Fibroblast of the aortic adventitia (primary cell): ENCODE data around the gene RARRES2. TPM values are rescaled to one million over a fixed set of nuclear protein-coding genes. Genes with fewer than 3 reads are reported as not detected.
"Not testable (repeated sequence)": the region's sequence is repeated elsewhere in the genome, so short reads cannot be mapped to it uniquely, and the experiment has no call there.

Experiments
- DNase-seq: peaks from one replicate; pipeline ENCODE4 v3.0.0-alpha.2; 2010; ENCODE audit warnings: low read depth
- H3K4me3 ChIP-seq: 2 replicates; pipeline ENCODE4 v1.5.1; 2011; ENCODE audit warnings: low read depth, mild to moderate bottlenecking, control low read depth, low read length, moderate library complexity
- total RNA-seq: library from RNA; depleted of rRNA; stranded (reverse); fragments of >200 nt; gene quantifications from 2 replicates; pipeline ENCODE4 v1.2.3, GENCODE V29; 2012; ENCODE audit warnings: low replicate concordance
- TF ChIP-seq, protein P1 (sequence below): IDR thresholded peaks from 2 replicates; pipeline ENCODE4 v1.5.1; 2011; ENCODE audit warnings: mild to moderate bottlenecking, low read length, control low read depth, inconsistent platforms; ENCODE audit not compliant: insufficient read depth

Gene RARRES2
- total RNA-seq, 1 donor: 1.4 TPM

- TF ChIP-seq, protein P1, sequence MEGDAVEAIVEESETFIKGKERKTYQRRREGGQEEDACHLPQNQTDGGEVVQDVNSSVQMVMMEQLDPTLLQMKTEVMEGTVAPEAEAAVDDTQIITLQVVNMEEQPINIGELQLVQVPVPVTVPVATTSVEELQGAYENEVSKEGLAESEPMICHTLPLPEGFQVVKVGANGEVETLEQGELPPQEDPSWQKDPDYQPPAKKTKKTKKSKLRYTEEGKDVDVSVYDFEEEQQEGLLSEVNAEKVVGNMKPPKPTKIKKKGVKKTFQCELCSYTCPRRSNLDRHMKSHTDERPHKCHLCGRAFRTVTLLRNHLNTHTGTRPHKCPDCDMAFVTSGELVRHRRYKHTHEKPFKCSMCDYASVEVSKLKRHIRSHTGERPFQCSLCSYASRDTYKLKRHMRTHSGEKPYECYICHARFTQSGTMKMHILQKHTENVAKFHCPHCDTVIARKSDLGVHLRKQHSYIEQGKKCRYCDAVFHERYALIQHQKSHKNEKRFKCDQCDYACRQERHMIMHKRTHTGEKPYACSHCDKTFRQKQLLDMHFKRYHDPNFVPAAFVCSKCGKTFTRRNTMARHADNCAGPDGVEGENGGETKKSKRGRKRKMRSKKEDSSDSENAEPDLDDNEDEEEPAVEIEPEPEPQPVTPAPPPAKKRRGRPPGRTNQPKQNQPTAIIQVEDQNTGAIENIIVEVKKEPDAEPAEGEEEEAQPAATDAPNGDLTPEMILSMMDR: no peak
- DNase-seq: no peak
- no peak overlapping the region for H3K4me3 ChIP-seq
These were observed 19.2 kb downstream of the RARRES2 start for GRCh38 chr7:150322114-150322832.

DNA sequence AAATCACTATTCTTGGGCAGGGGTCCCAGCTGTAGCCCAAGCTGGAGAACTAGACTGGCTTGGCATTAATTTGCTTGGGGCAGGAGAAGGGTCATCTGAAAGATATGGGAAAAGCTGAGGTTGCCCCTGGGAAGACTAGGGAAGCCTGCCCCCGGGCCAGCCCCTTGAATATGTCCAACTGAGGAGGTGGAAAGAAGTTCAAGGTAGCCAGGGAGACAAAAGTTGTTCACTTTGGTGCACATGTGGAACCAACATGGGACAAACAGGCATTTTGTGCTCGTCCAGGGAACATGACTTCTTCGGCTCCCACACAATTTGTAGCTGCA, 19.7 kb downstream of the RARRES2 start:
- H3K4me3 ChIP-seq: no peak overlapping the region
- no peak for DNase-seq
- TF ChIP-seq, protein P1: no peak

- TF ChIP-seq, protein P1: no peak
- no peak overlapping the region for H3K4me3 ChIP-seq
- peak; percentile 69 for DNase-seq
These were observed 23.5 kb downstream of the RARRES2 start for GRCh38 chr7:150317748-150318444.

GRCh38 chr7:150316987-150317386, 24.4 kb downstream of the RARRES2 start:
- H3K4me3 ChIP-seq: not testable (repeated sequence)

GRCh38 chr7:150314639-150315239, 26.7 kb downstream of the RARRES2 start:
- DNase-seq: no peak
- no peak overlapping the region for H3K4me3 ChIP-seq
- TF ChIP-seq, protein P1: no peak

More at GRCh38 chr7:150316987-150317386, 24.4 kb downstream of the RARRES2 start:
- not testable (repeated sequence) for DNase-seq

- no peak for DNase-seq
- no peak overlapping the region for H3K4me3 ChIP-seq
- TF ChIP-seq, protein P1: no peak
These were observed 27.6 kb downstream of the RARRES2 start for GRCh38 chr7:150313870-150314269.

DNA sequence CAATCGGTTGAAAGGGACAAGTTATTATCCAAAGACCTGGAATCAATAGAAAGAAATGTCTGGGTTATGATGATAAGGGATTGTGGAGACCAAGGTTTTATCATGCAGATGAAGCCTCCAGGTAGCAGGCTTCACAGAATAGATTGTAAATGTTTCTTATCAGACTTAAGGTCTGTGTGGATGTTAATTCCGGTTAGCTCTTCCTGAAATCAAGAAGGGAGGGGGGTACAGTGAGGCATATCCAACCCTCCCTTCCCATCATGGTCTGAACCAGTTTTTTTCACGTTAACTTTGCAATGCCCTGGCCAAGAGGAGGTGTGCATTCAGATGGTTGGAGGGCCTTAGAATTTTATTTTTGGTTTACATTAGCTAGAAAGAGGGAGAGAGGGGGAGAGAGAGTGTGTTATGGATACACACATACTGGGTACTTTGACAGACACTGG, 28.0 kb downstream of the RARRES2 start:
- TF ChIP-seq, protein P1: no peak
- H3K4me3 ChIP-seq: no peak overlapping the region
- no peak for DNase-seq

DNA sequence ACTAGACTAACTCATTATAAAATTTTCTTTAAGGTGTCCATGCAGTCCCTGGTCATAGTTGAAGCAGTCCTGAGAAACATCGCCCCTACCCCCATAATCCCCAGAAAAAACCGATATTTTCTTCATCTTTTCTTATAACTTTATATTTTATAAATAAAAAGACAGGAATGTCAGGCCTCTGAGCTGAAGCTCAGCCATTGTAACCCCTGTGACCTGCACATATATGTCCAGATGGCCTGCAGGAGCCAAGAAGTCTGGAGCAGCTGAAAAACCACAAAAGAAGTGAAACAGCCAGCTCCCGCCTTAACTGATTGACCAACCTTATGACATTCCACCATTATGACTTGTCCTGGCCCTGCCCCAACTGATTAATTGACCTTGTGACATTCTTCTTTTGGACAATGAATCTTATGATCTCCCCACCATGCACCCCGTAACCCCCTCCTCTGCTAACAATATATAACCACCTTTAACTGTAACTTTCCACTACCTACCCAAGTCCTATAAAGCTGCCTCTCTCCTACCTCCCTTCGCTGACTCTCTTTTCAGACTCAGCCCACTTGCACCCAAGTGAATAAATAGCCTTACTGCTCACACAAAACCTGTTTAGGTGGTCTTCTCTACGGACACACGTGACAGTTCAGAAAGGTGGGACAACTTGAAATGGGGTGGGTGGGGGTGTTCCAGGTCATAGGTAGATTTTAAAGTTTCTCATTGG, 28.6 kb downstream of the RARRES2 start:
- H3K4me3 ChIP-seq: not testable (repeated sequence)
- DNase-seq: peak; percentile 22
